B cell (primary cell): ENCODE data around the gene AP1M1. TPM values are rescaled to one million over a fixed set of nuclear protein-coding genes. Genes with fewer than 3 reads are reported as not detected.
A peak's percentile ranks its signal among the peaks of the same experiment; 100 is the strongest.

ENCODE experiments used
- ATAC-seq: fragments of 200-7000 bp; cut with Tn5 transposase; one replicate; pipeline ENCODE4 v1.10.0; 2021; ENCODE audit warnings: low read depth, mild to moderate bottlenecking, moderate number of reproducible peaks, moderate library complexity
- CTCF ChIA-PET: fragments of 350-600 bp; sonication (Branson Sonifier 250); formaldehyde crosslinking; loops from one replicate; lab custom pipeline; 2021; ENCODE audit warnings: antibody characterized with exemption, inconsistent platforms; lab: Charles Lee
- POLR2A ChIA-PET: fragments of 350-600 bp; sonication (Branson Sonifier 250); formaldehyde crosslinking; loops from one replicate; lab custom pipeline; 2021; ENCODE audit warnings: antibody characterized with exemption; lab: Charles Lee
- DNase-seq: peaks from one replicate; pipeline ENCODE4 v3.0.0; 2013
- H2AFZ ChIP-seq: 2 replicates; pipeline ENCODE4 v1.6.1; 2012; ENCODE audit warnings: mild to moderate bottlenecking, low read depth, low read length; ENCODE audit not compliant: insufficient read depth, poor library complexity, severe bottlenecking
- H3K27ac ChIP-seq, 2 donors: 1 replicate in 1 of 2; 2 replicates in 1 of 2; pipeline ENCODE4 v1.5.1; 2012 to 2013; ENCODE audit warnings: low read length in 2 of 2, mild to moderate bottlenecking in 2 of 2, moderate library complexity in 1 of 2
- H3K27me3 ChIP-seq, 4 experiments: fragments of 200-600 bp in 1 of 4; sonication (generic) in 1 of 4; replicated peaks in 1 of 4; 1 replicate in 2 of 4; 2 replicates in 2 of 4; pipeline versions ENCODE4 v1.6.1 to v1.7.0; 2013 to 2016; ENCODE audit warnings: low read length in 3 of 4, mild to moderate bottlenecking in 2 of 4, mixed read lengths in 1 of 4, moderate library complexity in 1 of 4; ENCODE audit not compliant: insufficient read depth in 4 of 4, control insufficient read depth in 3 of 4; ENCODE audit errors: control extremely low read depth in 1 of 4
- H3K36me3 ChIP-seq, 2 experiments: replicated peaks in 1 of 2; 1 replicate in 1 of 2; 2 replicates in 1 of 2; pipeline versions ENCODE4 v1.6.1 to v1.7.1; 2013; ENCODE audit warnings: low read length in 1 of 2; ENCODE audit not compliant: insufficient read depth in 2 of 2, control insufficient read depth in 1 of 2; ENCODE audit errors: control extremely low read depth in 1 of 2, extremely low read depth in 1 of 2
- H3K4me1 ChIP-seq, 2 donors: fragments of 200-600 bp in 1 of 2; sonication (generic) in 1 of 2; 1 replicate in 1 of 2; 2 replicates in 1 of 2; pipeline versions ENCODE4 v1.5.1 to v1.6.1; 2013 to 2017; ENCODE audit warnings: low read length in 2 of 2; ENCODE audit not compliant: control insufficient read depth in 2 of 2, insufficient read depth in 2 of 2
- H3K4me2 ChIP-seq: replicated peaks from 2 replicates; pipeline ENCODE3; 2012; ENCODE audit warnings: mild to moderate bottlenecking, low read depth, low read length; ENCODE audit not compliant: poor library complexity, severe bottlenecking
- H3K4me3 ChIP-seq, 5 experiments: fragments of 200-600 bp in 1 of 5; sonication (generic) in 1 of 5; 1 replicate in 3 of 5; 2 replicates in 2 of 5; pipeline versions ENCODE4 v1.5.1 to v1.7.0; 2011 to 2016; ENCODE audit warnings: low read length in 4 of 5, mild to moderate bottlenecking in 4 of 5, low read depth in 2 of 5, control low read depth in 1 of 5, moderate library complexity in 1 of 5; ENCODE audit not compliant: insufficient read depth in 1 of 5; ENCODE audit errors: control extremely low read depth in 1 of 5, extremely low read depth in 1 of 5
- H3K79me2 ChIP-seq: fragments of 200-600 bp; sonication (generic); one replicate; pipeline ENCODE4 v1.6.0; 2016; ENCODE audit warnings: low read length; ENCODE audit not compliant: control insufficient read depth, insufficient read depth
- H3K9ac ChIP-seq: fragments of 200-600 bp; sonication (generic); 2 replicates; pipeline ENCODE4 v1.6.1; 2017; ENCODE audit warnings: mild to moderate bottlenecking, low read length, moderate library complexity
- H3K9me3 ChIP-seq, 3 donors: one replicate each; pipeline versions ENCODE4 v1.6.1 to v1.7.1; 2013; ENCODE audit warnings: low read length in 2 of 3; ENCODE audit not compliant: control insufficient read depth in 2 of 3, insufficient read depth in 1 of 3; ENCODE audit errors: control extremely low read depth in 1 of 3
- H4K20me1 ChIP-seq: 2 replicates; pipeline ENCODE4 v1.6.0; 2012; ENCODE audit warnings: mild to moderate bottlenecking, low read length; ENCODE audit not compliant: insufficient read depth, control insufficient read depth, poor library complexity, severe bottlenecking
- H3K27ac Mint-ChIP-seq: one replicate; pipeline ENCODE4 v1.8.0; 2021; ENCODE audit warnings: mixed read lengths
- H3K27me3 Mint-ChIP-seq: one replicate; pipeline ENCODE4 v1.8.0; 2021; ENCODE audit warnings: mixed read lengths
- H3K4me1 Mint-ChIP-seq: one replicate; pipeline ENCODE4 v1.8.0; 2021; ENCODE audit warnings: mixed read lengths
- H3K4me3 Mint-ChIP-seq: one replicate; pipeline ENCODE4 v1.8.0; 2021; ENCODE audit warnings: mixed read lengths
- H3K9me3 Mint-ChIP-seq: one replicate; pipeline ENCODE4 v1.8.0; 2022; ENCODE audit warnings: mixed read lengths; ENCODE audit not compliant: insufficient read depth
- CTCF ChIP-seq: fragments of 200-600 bp; IDR thresholded peaks from one replicate; pipeline ENCODE4 v1.8.0; 2022; ENCODE audit warnings: antibody characterized with exemption, mild to moderate bottlenecking
- EZH2 ChIP-seq: IDR thresholded peaks from 2 replicates; pipeline ENCODE4 v1.6.1; 2012; ENCODE audit warnings: borderline replicate concordance, low read depth, mild to moderate bottlenecking, moderate library complexity, low read length; ENCODE audit not compliant: insufficient read depth, poor library complexity, severe bottlenecking
- WGBS: methylation state at CpG from one replicate; pipeline ENCODE4 v1.1.5; 2013; ENCODE audit warnings: missing lambda C conversion rate; ENCODE audit not compliant: insufficient coverage; 5-methylcytosine and 5-hydroxymethylcytosine counted together
- intact Hi-C: fragments of 100-400 bp; cut with micrococcal nuclease; formaldehyde crosslinking; loops from one replicate; pipeline ENCODE4 v1.10.0; 2022
- polyA plus RNA-seq: library from polyadenylated mRNA; depleted of rRNA; stranded (reverse); fragments of >200 nt; gene quantifications from 2 replicates; pipeline ENCODE4 v1.2.3, GENCODE V29; 2012
- total RNA-seq, 2 donors: library from RNA; stranded (reverse); fragments of 120-200 nt in 1 of 2; gene quantifications; 1 replicate in 1 of 2; 2 replicates in 1 of 2; pipeline versions ENCODE4 v1.2.3 to v1.2.4, GENCODE V29; 2013 to 2022

The AP1M1 gene
- total and polyA plus RNA-seq, 2 donors (not counting 1 experiment from before 2014, with no cell fraction given): 77.8 to 102 TPM

GRCh38 chr19:16198370-16198651 lies 600 bp downstream of the AP1M1 start:
- H3K36me3 ChIP-seq: peaks cover 0 to 21% of the 10 kb centered on the region in 2 experiments
- H2AFZ ChIP-seq: peak overlapping the region; percentile 94
- TF ChIP-seq EZH2 (no peak), CTCF (no peak)
- CTCF ChIA-PET: interaction anchor here (0.6 to 3.7 kb wide), 6 partner anchors 13 to 1107 kb away, joined by 5 to 17 read pairs (median 6); partner anchors contain the start of gene FAM32A
- peaks cover 39% of the 10 kb centered on the region for H3K4me1 Mint-ChIP-seq
- H3K4me1 ChIP-seq: peaks cover 18 to 33% of the 10 kb centered on the region in 2 donors
- ATAC-seq: no peak
- peaks cover 67% of the 10 kb centered on the region for H3K79me2 ChIP-seq
- 0% methylated on average over 15 of the region's 18 CpGs for WGBS
- peak overlapping the region in 1 of 2 donors; percentile 92 for H3K27ac ChIP-seq
- no peaks in the 10 kb centered on the region for H3K9me3 ChIP-seq
- H3K4me2 ChIP-seq: peak overlapping the region; percentile 97
- H3K27me3 Mint-ChIP-seq: no peaks in the 10 kb centered on the region
- H3K27ac Mint-ChIP-seq: peak overlapping the region; percentile 79
- no peaks in the 10 kb centered on the region for H3K9me3 Mint-ChIP-seq
- peaks cover 40% of the 10 kb centered on the region for H4K20me1 ChIP-seq
- intact Hi-C loops: loop anchor here (5.0 kb wide), 4 partner anchors 124 to 1071 kb away; partner anchors contain the start of genes C19orf44, CALR3, CHERP and KLF2
- POLR2A ChIA-PET: interaction anchor here (1.2 to 1.9 kb wide), 3 partner anchors 13 to 130 kb away, joined by 4 to 8 read pairs (median 5); partner anchors contain the start of gene FAM32A
- H3K27me3 ChIP-seq: no peaks in the 10 kb centered on the region
- peak overlapping the region; percentile 98 for H3K9ac ChIP-seq
- peak overlapping the region; percentile 67 to 92 (median 87) for H3K4me3 ChIP-seq
- no peak for DNase-seq
- H3K4me3 Mint-ChIP-seq: peak overlapping the region; percentile 87

- ChIA-PET CTCF (interaction anchor here (1.5 to 3.7 kb wide), 3 partner anchors 14 to 219 kb away, joined by 5 to 17 read pairs (median 8); partner anchors contain the start of gene FAM32A), POLR2A (no interaction called here)
- Mint-ChIP-seq H3K9me3 (no peaks in the 10 kb centered on the region), H3K27me3 (no peaks in the 10 kb centered on the region), H3K4me3 (peak overlapping the region; percentile 87), H3K4me1 (peaks cover 46% of the 10 kb centered on the region), H3K27ac (peak overlapping the region; percentile 79)
- Histone ChIP-seq H3K4me1 (peaks cover 18 to 39% of the 10 kb centered on the region in 2 donors), H3K9ac (no peak overlapping the region), H3K9me3 (no peaks in the 10 kb centered on the region), H3K27me3 (no peaks in the 10 kb centered on the region), H3K4me2 (peak overlapping the region; percentile 97), H3K27ac (no peak overlapping the region), H4K20me1 (peaks cover 51% of the 10 kb centered on the region), H3K4me3 (no peak overlapping the region), H2AFZ (no peak overlapping the region), H3K79me2 (peaks cover 75% of the 10 kb centered on the region), H3K36me3 (peaks cover 0 to 28% of the 10 kb centered on the region in 2 experiments)
- TF ChIP-seq CTCF: no peak
- TF ChIP-seq EZH2: no peak
- WGBS: 92% methylated on average over 6 of the region's 9 CpGs
- no peak for ATAC-seq
- intact Hi-C loops: loop anchor here (5.0 kb wide), 4 partner anchors 123 to 1072 kb away; partner anchors contain the start of genes C19orf44, CALR3, CHERP and KLF2
- no peak for DNase-seq
These were observed 1.7 kb downstream of the AP1M1 start for GRCh38 chr19:16199275-16199932.
